HL-60 (cell line): ENCODE results near the gene ODR4.

Source experiments
- POLR2AphosphoS5 ChIP-seq: IDR thresholded peaks from 2 replicates; pipeline ENCODE4 v1.6.1; 2012; ENCODE audit warnings: low read depth
- SPI1 ChIP-seq: IDR thresholded peaks from 2 replicates; pipeline ENCODE4 v1.6.1; 2012; ENCODE audit warnings: low read depth, mild to moderate bottlenecking, borderline replicate concordance
- TF ChIP-seq, protein P1 (sequence below): IDR thresholded peaks from one replicate; pipeline ENCODE4 v1.5.1; 2011; ENCODE audit warnings: low read length, control low read depth, inconsistent platforms; ENCODE audit not compliant: insufficient read depth
- TF ChIP-seq, protein P2 (sequence below): IDR thresholded peaks from 2 replicates; pipeline ENCODE4 v1.6.1; 2012; ENCODE audit warnings: low read depth; ENCODE audit not compliant: insufficient replicate concordance

DNA sequence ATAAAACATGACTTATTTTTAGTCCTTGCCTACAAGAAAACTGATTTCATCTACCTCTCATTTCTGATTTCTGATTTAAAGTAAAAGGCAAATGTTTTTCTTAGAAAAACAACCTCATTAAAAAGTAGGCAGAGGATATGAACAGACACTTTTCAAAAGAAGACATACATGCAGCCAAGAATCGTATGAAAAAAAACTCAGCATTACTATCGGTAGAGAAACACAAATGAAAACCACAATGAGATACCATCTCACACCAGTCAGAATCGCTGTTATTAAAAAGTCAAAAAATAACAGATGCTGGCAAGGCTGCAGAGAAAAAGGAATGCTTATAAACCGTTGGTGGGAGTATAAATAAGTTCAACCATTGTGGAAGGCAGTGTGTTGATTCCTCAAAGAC lies 16.2 kb downstream of the ODR4 start:
- TF ChIP-seq, protein P1, sequence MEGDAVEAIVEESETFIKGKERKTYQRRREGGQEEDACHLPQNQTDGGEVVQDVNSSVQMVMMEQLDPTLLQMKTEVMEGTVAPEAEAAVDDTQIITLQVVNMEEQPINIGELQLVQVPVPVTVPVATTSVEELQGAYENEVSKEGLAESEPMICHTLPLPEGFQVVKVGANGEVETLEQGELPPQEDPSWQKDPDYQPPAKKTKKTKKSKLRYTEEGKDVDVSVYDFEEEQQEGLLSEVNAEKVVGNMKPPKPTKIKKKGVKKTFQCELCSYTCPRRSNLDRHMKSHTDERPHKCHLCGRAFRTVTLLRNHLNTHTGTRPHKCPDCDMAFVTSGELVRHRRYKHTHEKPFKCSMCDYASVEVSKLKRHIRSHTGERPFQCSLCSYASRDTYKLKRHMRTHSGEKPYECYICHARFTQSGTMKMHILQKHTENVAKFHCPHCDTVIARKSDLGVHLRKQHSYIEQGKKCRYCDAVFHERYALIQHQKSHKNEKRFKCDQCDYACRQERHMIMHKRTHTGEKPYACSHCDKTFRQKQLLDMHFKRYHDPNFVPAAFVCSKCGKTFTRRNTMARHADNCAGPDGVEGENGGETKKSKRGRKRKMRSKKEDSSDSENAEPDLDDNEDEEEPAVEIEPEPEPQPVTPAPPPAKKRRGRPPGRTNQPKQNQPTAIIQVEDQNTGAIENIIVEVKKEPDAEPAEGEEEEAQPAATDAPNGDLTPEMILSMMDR, result no peak
- no peak for TF ChIP-seq SPI1
- no peak for TF ChIP-seq POLR2AphosphoS5
- TF ChIP-seq, protein P2, sequence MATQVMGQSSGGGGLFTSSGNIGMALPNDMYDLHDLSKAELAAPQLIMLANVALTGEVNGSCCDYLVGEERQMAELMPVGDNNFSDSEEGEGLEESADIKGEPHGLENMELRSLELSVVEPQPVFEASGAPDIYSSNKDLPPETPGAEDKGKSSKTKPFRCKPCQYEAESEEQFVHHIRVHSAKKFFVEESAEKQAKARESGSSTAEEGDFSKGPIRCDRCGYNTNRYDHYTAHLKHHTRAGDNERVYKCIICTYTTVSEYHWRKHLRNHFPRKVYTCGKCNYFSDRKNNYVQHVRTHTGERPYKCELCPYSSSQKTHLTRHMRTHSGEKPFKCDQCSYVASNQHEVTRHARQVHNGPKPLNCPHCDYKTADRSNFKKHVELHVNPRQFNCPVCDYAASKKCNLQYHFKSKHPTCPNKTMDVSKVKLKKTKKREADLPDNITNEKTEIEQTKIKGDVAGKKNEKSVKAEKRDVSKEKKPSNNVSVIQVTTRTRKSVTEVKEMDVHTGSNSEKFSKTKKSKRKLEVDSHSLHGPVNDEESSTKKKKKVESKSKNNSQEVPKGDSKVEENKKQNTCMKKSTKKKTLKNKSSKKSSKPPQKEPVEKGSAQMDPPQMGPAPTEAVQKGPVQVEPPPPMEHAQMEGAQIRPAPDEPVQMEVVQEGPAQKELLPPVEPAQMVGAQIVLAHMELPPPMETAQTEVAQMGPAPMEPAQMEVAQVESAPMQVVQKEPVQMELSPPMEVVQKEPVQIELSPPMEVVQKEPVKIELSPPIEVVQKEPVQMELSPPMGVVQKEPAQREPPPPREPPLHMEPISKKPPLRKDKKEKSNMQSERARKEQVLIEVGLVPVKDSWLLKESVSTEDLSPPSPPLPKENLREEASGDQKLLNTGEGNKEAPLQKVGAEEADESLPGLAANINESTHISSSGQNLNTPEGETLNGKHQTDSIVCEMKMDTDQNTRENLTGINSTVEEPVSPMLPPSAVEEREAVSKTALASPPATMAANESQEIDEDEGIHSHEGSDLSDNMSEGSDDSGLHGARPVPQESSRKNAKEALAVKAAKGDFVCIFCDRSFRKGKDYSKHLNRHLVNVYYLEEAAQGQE, result no peak
